ENCODE results near the gene KCND2. TPM values are rescaled to one million over a fixed set of nuclear protein-coding genes. Genes with fewer than 3 reads are reported as not detected.
"Not testable (repeated sequence)": the region's sequence is repeated elsewhere in the genome, so short reads cannot be mapped to it uniquely, and the experiment has no call there.

The KCND2 gene
- total RNA-seq, 1 experiment from 2014 or later, result not detected

- Histone ChIP-seq H3K9ac (ENCODE audit: low read length) (no peak overlapping the region), H3K27me3 (ENCODE audit: low read length) (no peaks in the 10 kb centered on the region), H3K36me3 (ENCODE audit: insufficient read depth, low read length) (no peaks in the 10 kb centered on the region), H3K27ac (ENCODE audit: low read length) (no peak overlapping the region), H2AFZ (ENCODE audit: low read length) (no peak overlapping the region), H3K4me1 (ENCODE audit: low read length) (no peaks in the 10 kb centered on the region), H3K9me3 (ENCODE audit: low read length) (no peaks in the 10 kb centered on the region), H3K4me3 (ENCODE audit: low read length) (no peak overlapping the region), H4K20me1 (ENCODE audit: insufficient read depth, low read depth, low read length) (no peaks in the 10 kb centered on the region), H3K79me2 (ENCODE audit: low read length) (no peaks in the 10 kb centered on the region), H3K4me2 (ENCODE audit: low read depth, low read length, poor library complexity, severe bottlenecking) (no peak overlapping the region), H3K9me2 (replicated peaks; ENCODE audit: insufficient read depth, low read length) (no peaks in the 10 kb centered on the region)
- no peak for DNase-seq
Measured at GRCh38 chr7:120775755-120776154, 502.8 kb downstream of the KCND2 start.

DNA sequence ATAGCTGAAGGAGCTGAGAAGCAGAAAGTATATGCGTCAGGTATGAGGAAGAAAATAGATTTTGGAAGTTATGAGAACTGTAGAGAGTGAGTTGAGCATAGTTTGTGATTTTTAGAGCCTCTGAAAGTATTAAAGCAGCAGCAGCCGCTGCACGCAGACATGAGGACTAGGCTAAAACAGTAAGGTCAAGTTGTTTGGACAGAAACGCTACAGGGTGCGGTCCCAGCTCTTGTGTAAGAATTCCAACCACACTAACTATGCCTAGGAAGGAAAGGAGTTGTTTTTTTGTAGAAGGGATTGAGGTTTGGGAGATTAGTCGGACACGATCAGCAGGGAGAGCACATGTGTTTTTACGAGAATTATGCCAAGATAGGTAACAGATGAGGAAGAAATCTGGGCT lies 506.1 kb downstream of the KCND2 start:
- not testable (repeated sequence) for H3K27ac ChIP-seq (ENCODE audit: low read length); H3K4me2 ChIP-seq (ENCODE audit: low read depth, low read length, poor library complexity, severe bottlenecking); H3K9me3 ChIP-seq (ENCODE audit: low read length); H3K9ac ChIP-seq (ENCODE audit: low read length); H3K79me2 ChIP-seq (ENCODE audit: low read length); H3K36me3 ChIP-seq (ENCODE audit: insufficient read depth, low read length); H3K4me1 ChIP-seq (ENCODE audit: low read length); DNase-seq; H3K9me2 ChIP-seq (replicated peaks; ENCODE audit: insufficient read depth, low read length); H3K4me3 ChIP-seq (ENCODE audit: low read length); H4K20me1 ChIP-seq (ENCODE audit: insufficient read depth, low read depth, low read length); H3K27me3 ChIP-seq (ENCODE audit: low read length); H2AFZ ChIP-seq (ENCODE audit: low read length)

DNA sequence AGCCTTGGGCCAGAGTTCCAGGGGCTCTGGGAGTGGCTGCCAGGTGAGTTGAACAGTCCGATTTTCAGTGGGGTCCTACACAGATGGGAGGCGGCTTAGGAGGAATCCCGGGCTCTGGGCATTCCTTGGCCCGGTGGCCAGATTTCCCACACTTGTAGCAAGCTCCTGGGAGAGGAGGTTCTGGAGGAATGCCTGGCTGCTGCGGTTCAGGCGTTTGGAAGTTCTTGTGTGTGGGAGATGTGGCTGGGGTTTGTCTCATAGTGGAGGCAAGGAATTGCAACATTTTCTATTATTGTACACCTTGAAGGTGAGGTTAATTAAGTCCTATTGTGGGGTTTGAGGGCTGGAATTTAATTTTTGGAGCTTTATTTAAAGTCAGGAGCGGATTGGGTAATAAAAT lies 507.5 kb downstream of the KCND2 start:
- not testable (repeated sequence) for H3K9me2 ChIP-seq (replicated peaks; ENCODE audit: insufficient read depth, low read length); H3K27ac ChIP-seq (ENCODE audit: low read length); H3K79me2 ChIP-seq (ENCODE audit: low read length); H3K4me2 ChIP-seq (ENCODE audit: low read depth, low read length, poor library complexity, severe bottlenecking); H3K4me1 ChIP-seq (ENCODE audit: low read length); H3K36me3 ChIP-seq (ENCODE audit: insufficient read depth, low read length); DNase-seq; H3K27me3 ChIP-seq (ENCODE audit: low read length); H3K9ac ChIP-seq (ENCODE audit: low read length); H4K20me1 ChIP-seq (ENCODE audit: insufficient read depth, low read depth, low read length); H2AFZ ChIP-seq (ENCODE audit: low read length); H3K4me3 ChIP-seq (ENCODE audit: low read length); H3K9me3 ChIP-seq (ENCODE audit: low read length)

DNA sequence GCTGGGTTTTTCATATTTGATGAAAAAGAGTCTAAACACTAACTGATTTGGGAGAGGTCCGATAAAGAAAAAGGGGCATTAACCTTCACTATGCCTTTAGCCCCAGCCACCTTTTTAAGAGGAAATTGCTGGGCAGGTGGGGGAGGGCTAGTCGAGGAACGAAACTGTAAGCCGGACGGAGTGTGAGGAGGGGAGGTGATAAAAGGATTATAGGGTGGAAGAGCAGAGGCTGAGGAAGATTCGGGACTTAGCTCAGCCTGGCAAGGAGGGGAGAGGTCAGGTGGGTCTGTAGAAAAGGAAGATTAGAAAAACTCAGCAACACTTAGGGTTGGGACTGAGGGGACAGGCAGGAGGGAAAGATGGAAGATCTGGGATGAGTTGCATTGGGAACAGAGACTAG lies 508.0 kb downstream of the KCND2 start:
- Histone ChIP-seq H4K20me1 (ENCODE audit: insufficient read depth, low read depth, low read length) (no peaks in the 10 kb centered on the region), H3K36me3 (ENCODE audit: insufficient read depth, low read length) (no peaks in the 10 kb centered on the region), H3K9me3 (ENCODE audit: low read length) (no peaks in the 10 kb centered on the region), H3K4me3 (ENCODE audit: low read length) (no peak overlapping the region), H3K9me2 (replicated peaks; ENCODE audit: insufficient read depth, low read length) (no peaks in the 10 kb centered on the region), H3K4me1 (ENCODE audit: low read length) (no peaks in the 10 kb centered on the region), H3K9ac (ENCODE audit: low read length) (no peak overlapping the region), H2AFZ (ENCODE audit: low read length) (no peak overlapping the region), H3K27ac (ENCODE audit: low read length) (no peak overlapping the region), H3K27me3 (ENCODE audit: low read length) (no peaks in the 10 kb centered on the region), H3K79me2 (ENCODE audit: low read length) (no peaks in the 10 kb centered on the region), H3K4me2 (ENCODE audit: low read depth, low read length, poor library complexity, severe bottlenecking) (no peak overlapping the region)
- DNase-seq, result no peak

DNA sequence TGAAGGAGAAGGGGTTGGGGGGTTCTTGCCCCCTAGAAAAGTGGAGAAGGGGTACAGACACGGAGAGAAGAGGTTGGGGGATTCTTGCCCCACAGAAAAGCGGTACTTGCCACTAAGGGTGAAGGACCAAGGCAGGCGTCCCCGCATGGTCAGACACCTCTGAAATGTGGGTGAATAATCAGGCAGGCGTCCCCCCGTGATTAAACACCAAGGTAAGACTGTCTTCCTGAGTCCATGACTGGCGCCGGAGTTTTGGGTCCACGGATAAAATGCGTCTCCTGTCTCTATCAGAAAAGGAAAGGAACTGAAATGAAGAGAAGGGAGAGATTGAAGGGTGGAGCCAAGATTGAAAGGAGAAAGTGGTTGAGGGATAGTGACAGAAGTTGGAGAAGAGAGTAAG lies 508.9 kb downstream of the KCND2 start:
- H3K27ac ChIP-seq (ENCODE audit: low read length); H3K4me2 ChIP-seq (ENCODE audit: low read depth, low read length, poor library complexity, severe bottlenecking); H3K4me1 ChIP-seq (ENCODE audit: low read length); H3K9me2 ChIP-seq (replicated peaks; ENCODE audit: insufficient read depth, low read length); H3K4me3 ChIP-seq (ENCODE audit: low read length); H3K36me3 ChIP-seq (ENCODE audit: insufficient read depth, low read length); H3K79me2 ChIP-seq (ENCODE audit: low read length); H3K9ac ChIP-seq (ENCODE audit: low read length); H2AFZ ChIP-seq (ENCODE audit: low read length); H3K27me3 ChIP-seq (ENCODE audit: low read length); DNase-seq; H4K20me1 ChIP-seq (ENCODE audit: insufficient read depth, low read depth, low read length); H3K9me3 ChIP-seq (ENCODE audit: low read length): not testable (repeated sequence)

DNA sequence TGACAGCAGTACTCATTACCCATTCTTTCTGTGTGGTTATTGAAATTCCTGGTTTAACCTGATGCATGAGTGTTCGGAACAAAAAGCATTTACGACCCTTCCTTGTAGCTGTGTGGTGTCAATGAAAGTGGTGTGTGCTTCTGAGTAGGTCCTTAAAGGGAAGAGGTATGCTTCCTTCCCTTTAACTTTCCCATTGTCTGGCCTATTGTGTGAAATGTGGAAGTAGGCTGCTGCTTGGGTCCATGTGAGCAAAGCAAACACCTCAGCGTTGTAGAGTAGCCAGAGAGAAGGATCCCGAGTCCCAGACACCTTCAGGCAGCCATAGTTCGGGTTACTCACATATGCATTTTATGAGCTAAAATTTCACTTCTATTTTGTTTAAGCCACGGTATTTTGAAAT lies 510.3 kb downstream of the KCND2 start:
- Histone ChIP-seq H3K4me3 (ENCODE audit: low read length) (no peak overlapping the region), H4K20me1 (ENCODE audit: insufficient read depth, low read depth, low read length) (no peaks in the 10 kb centered on the region), H3K36me3 (ENCODE audit: insufficient read depth, low read length) (no peaks in the 10 kb centered on the region), H3K79me2 (ENCODE audit: low read length) (no peaks in the 10 kb centered on the region), H3K27ac (ENCODE audit: low read length) (no peak overlapping the region), H3K9ac (ENCODE audit: low read length) (no peak overlapping the region), H3K9me2 (replicated peaks; ENCODE audit: insufficient read depth, low read length) (no peaks in the 10 kb centered on the region), H3K9me3 (ENCODE audit: low read length) (no peaks in the 10 kb centered on the region), H3K27me3 (ENCODE audit: low read length) (no peaks in the 10 kb centered on the region), H2AFZ (ENCODE audit: low read length) (no peak overlapping the region), H3K4me1 (ENCODE audit: low read length) (no peaks in the 10 kb centered on the region), H3K4me2 (ENCODE audit: low read depth, low read length, poor library complexity, severe bottlenecking) (no peak overlapping the region)
- no peak for DNase-seq

DNA sequence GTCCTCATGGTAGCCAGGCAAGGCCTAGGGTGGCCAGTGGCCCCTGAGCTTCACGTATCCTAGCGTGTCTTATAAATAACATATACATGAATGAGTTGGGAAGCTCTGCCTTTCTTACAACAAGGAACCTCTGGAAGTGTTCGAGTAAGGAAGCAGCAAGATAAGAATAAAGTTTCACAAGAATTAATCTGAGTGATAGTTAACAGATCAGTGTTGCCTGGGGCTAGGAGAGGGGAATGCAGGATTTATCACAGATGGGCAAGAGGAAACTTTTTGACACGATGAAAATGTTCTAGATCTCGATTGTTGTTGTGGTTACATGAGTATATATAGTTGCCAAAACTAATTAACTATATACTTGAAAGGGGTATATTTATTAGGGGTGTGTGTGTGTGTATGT lies 510.7 kb downstream of the KCND2 start:
- no peaks in the 10 kb centered on the region for H3K9me2 ChIP-seq (replicated peaks; ENCODE audit: insufficient read depth, low read length)
- no peaks in the 10 kb centered on the region for H3K9me3 ChIP-seq (ENCODE audit: low read length)
- no peaks in the 10 kb centered on the region for H3K4me1 ChIP-seq (ENCODE audit: low read length)
- H3K79me2 ChIP-seq (ENCODE audit: low read length), result no peaks in the 10 kb centered on the region
- H2AFZ ChIP-seq (ENCODE audit: low read length), result no peak overlapping the region
- DNase-seq, result no peak
- no peak overlapping the region for H3K27ac ChIP-seq (ENCODE audit: low read length)
- H3K27me3 ChIP-seq (ENCODE audit: low read length), result no peaks in the 10 kb centered on the region
- H3K36me3 ChIP-seq (ENCODE audit: insufficient read depth, low read length), result no peaks in the 10 kb centered on the region
- no peak overlapping the region for H3K4me3 ChIP-seq (ENCODE audit: low read length)
- no peak overlapping the region for H3K9ac ChIP-seq (ENCODE audit: low read length)
- H4K20me1 ChIP-seq (ENCODE audit: insufficient read depth, low read depth, low read length), result no peaks in the 10 kb centered on the region
- H3K4me2 ChIP-seq (ENCODE audit: low read depth, low read length, poor library complexity, severe bottlenecking), result no peak overlapping the region

DNA sequence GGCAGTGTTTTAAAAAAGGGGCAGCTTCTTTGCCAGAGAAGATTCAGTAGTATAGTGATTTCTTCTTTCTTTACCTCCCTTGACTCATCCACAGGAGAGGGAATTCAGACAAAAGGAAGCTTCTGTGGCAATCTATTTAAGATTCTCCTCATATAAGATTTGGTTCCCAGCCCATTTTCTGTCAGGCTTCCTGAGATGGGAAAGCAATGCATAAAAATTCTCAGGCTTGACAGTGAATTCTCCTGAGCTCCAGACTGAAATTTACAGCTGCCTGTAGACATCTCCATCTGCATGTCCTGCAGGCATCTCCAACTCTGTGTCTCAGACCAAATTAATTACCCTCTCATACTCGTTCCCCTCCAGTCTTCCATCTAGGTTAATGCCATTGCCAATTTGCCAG lies 512.1 kb downstream of the KCND2 start:
- Histone ChIP-seq H3K4me1 (ENCODE audit: low read length) (no peaks in the 10 kb centered on the region), H3K9ac (ENCODE audit: low read length) (no peak overlapping the region)

More for the DNA sequence above, 512.1 kb downstream of the KCND2 start:
- no peaks in the 10 kb centered on the region for H4K20me1 ChIP-seq (ENCODE audit: insufficient read depth, low read depth, low read length)
- H3K9me2 ChIP-seq (replicated peaks; ENCODE audit: insufficient read depth, low read length), result no peaks in the 10 kb centered on the region
- H3K27ac ChIP-seq (ENCODE audit: low read length), result no peak overlapping the region
- no peak for DNase-seq
- H3K4me2 ChIP-seq (ENCODE audit: low read depth, low read length, poor library complexity, severe bottlenecking), result no peak overlapping the region
- H2AFZ ChIP-seq (ENCODE audit: low read length), result no peak overlapping the region
- no peaks in the 10 kb centered on the region for H3K27me3 ChIP-seq (ENCODE audit: low read length)
- no peaks in the 10 kb centered on the region for H3K79me2 ChIP-seq (ENCODE audit: low read length)
- no peaks in the 10 kb centered on the region for H3K9me3 ChIP-seq (ENCODE audit: low read length)
- H3K36me3 ChIP-seq (ENCODE audit: insufficient read depth, low read length), result no peaks in the 10 kb centered on the region
- H3K4me3 ChIP-seq (ENCODE audit: low read length), result no peak overlapping the region
